ENCODE data around the gene IMPDH2.

GRCh38 chr3:49058011-49058410 is 28.8 kb upstream of the IMPDH2 start:
- TF ChIP-seq EZH2 (IDR thresholded peaks at IDR 0.05; ENCODE audit: insufficient read depth, poor library complexity, severe bottlenecking), result no peak
- no peak for TF ChIP-seq EZH2phosphoT487 (IDR thresholded peaks at IDR 0.05; ENCODE audit: insufficient read depth, low read depth)
